CD4-positive, alpha-beta T cell treated with Interferon alpha-2 for 1 hour (primary cell): Measurements from ENCODE around the gene CACNA1C.

Experiments
- DNase-seq, 2 donors: peaks; one replicate each; pipeline ENCODE4 v3.0.0-alpha.2; 2020 to 2022

Gene CACNA1C

DNA sequence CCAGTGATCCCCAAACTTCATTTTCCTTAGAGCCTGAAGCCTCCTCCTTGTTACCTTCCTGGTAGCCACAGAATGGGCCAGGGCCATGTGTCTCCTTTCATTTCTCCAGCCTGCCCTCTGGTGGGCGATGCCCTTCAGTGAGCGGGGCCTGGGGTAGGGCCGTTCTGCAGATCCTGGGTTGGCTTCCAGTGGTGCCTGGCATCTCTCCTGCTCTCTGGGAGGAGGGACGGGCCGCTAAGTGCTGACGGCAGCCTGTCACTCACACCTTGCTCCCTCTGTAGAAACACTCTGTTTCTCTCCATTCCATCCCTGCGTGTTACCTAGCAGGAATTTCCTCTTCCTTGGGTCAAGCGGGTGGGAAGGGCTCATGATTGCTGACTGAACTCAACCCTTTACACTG lies 232.1 kb downstream of the CACNA1C start:
- DNase-seq: peak in 1 of 2 donors; percentile 20

DNA sequence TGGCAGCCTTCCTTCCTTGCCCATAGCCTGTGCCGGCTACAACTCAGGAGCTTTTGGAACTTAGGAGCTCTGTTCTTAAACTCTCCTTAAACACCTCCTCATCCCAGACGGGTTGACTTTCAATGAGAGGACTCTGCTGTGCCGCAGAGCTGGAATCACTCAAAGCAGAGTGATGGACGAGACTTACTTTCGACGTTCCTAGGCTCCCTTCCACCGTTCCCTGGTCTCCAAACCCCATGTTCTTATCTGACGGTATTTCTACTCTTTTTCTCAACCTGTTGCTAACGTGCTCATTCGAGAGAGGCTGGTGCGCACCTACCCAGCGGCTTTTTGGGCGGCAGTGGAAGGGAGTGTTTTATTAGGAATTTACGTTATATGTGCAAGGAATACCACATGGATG lies 232.7 kb downstream of the CACNA1C start:
- no peak for DNase-seq

DNA sequence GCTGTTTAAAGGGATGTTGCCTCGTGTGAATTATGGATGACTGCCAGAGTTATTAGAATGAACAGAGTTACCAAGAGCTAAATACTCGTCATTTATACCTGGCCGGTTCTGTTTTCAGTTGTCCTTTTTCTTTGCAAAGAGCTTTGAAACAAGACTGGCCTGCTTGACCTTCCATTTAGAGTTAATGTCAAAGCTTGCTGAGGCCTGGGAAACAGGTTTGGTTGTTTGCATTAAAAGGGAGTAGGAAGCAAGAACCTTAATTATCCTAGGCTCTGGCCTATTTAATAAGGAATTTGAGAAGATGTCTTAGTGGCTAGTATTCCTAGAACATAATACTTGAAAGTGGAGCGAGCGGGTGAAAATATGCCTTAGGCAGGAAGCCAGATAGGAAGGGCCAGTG lies 233.3 kb downstream of the CACNA1C start:
- DNase-seq: no peak

DNA sequence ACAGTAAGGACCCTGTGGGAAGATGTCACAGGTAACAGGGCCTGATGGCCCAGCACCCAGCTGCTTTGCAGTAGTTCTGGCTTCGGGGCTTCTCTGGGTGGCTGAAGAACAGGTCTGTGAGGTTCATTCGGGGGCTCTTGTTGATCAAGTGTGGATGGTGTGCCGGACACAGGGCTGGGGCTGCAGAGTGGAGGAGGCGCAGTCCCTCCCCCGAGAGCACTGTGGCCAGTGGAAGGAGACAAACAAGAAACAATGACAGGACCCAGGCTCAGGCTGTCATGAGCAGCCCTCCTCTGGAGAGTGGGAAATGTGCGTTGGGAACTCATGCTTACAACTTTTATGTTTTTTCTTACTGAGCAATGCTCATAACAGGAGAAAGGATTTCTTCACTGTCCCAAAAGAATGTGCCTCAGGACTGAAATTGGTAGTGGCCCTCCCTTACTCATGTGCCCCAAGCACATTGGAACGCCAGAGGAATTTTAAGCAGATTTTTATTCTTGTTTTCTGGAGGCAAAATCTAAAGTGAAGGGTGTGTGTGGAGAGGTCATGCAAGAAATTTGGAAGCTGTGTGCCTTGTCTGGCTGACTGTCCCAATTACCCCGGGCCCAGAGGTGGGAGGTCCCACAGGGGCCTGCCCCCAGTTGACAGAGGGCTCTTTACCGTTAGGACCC lies 233.8 kb downstream of the CACNA1C start:
- DNase-seq: no peak

DNA sequence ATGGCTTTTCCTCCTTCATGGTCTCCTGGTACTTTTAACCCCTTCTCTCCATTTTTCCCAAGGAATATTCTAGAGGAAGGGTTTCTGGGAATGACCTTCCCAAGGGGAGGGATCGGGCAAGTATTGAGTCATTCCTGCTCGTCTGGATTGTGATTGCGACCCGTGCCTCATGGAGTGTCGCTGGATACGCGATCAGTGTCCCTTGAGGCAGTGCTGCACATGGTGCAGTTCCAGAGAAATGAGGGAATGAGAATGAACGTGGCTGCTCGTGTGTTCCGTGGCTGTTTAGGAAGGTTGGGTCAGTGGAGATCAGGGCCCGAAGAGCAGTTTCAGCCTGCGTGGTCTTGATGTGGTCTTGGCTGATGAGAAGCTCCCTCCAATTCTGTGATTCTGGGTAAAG lies 234.4 kb downstream of the CACNA1C start:
- DNase-seq: no peak

DNA sequence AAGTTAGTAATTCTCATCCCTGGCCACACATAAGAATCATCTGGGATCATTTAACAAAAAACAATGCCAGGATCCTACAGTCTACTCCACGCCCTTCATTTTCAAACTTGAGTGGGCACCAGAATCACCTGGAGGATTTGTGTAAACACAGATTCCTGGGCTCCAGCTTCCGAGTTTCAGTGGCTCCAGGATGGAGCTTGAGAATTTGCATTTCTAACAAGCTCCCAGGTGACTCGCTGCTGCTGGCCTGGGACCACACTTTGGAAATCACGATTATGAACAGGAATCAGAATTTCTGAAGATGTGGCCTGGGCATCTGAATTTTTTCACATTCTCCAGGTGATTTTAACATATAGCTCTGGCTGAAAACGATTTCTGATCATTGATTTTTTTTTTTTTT lies 234.8 kb downstream of the CACNA1C start:
- no peak for DNase-seq

DNA sequence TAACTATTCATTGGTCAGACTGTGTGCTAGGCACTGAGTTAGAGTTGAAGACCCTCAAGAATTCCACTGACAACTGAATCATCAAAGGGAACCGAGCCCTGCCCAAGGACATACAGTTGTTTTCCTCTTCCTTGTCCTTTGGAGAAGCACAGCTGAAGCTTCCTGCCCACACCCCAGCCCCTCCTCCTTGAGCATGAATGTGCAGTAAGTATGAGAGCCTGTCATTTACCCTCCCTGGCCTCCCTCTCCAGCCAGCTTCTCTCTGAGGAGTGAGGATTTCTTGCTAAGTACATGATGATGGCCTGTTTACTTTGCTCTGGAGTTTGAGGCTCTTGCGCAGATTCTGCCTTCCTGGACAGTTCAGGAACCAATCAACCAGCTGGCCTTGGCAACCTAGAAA lies 235.2 kb downstream of the CACNA1C start:
- DNase-seq: no peak

DNA sequence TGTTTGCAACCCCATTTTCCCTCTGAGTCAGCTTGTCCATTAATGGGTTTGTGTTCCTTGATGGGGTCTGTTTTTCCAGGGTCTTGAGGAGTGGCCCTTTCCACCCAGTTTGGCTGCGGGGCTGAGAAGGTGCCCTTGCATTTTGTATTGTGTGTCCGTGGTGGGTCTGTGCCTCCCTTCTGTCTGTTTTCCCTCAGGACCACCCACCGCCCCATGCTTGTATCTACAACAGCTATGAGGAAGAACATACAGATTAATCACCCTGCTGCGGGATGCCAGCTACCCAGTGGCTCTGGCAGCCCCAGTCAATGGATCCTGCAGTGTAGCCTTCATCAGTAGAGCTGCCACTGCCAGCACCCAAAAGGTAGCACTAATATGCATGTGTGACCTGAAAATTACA lies 235.7 kb downstream of the CACNA1C start:
- no peak for DNase-seq

DNA sequence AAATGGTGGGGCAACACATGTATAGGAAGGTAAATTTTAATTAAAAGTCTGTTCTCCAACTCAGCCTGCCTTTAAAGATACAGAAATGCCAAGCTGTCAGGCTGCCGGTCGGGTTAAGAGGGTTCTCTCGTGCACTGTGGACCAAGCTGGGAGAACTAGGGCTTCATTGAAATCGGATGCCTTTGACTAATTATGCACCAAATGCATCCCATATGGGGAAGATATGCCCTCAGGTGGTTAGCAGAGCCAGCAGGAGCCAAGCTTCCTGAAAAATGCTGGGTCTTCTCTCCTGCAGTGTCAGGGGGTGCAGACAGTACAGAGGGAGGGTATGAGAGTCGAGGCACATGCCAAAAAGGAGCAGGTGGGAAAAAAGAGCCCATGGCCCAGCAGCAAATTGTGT lies 236.1 kb downstream of the CACNA1C start:
- DNase-seq: no peak

DNA sequence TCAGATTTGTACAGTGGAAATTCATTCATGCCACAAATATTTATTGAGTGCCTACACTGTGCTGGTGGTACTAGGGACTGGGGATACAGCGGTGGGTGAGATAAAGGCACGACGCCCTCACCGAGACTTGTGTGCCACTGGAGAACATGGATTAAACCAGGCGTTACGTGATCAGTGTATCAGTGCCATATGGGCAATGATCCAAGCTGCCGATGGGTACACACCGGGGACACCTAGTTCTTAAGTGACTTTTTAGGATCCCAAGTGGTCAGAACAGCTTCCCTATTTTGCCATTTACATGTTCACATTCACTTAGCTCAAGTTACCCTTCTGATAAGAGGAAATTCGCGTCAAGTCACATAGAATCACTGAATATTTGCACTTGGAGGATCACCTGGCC lies 236.7 kb downstream of the CACNA1C start:
- DNase-seq: no peak

DNA sequence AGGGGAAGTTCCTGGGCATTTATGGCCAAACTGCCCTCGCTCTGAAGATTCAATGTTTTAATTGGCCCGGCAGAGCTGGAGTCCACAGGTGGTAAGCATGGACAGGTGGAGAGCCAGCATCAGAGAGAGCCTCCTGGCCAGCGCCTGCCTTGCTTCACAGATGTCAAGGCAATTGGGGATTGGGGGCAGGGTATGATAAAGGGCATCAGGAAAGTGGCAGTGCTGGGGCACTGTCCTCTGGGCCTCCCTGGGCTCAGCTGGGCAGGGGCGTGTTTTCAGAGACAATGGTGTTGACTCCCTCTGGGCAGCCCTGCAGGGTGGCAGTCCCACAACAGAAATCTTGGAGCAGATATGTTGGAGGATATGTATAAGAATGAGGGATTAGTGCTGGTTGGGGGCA lies 237.3 kb downstream of the CACNA1C start:
- no peak for DNase-seq

DNA sequence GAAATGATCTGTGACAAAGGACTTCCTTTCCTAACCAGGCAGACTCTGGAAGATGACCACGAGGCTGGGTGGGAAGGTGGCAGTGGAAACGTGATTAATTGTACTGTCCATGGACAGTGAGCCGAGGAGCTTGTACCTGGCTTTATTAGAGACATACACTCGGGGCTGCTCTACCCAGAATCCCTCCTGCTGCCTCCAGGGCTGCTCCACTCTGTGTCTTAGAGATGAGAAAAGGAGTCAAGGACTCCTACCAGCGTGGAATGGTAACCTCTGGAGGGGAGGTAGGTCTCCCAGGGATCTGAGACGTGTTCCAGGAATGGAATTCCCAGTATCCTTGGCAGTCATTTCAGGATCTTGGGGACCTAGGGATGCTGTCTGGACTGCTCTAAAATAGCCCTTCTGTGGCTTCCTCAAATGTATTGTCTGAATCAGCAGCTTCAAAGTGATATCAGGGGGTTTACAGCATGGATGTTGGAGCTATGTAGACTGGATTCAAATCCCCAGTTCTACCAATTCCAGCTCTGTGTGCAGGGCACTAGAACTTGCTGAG lies 237.8 kb downstream of the CACNA1C start:
- no peak for DNase-seq

DNA sequence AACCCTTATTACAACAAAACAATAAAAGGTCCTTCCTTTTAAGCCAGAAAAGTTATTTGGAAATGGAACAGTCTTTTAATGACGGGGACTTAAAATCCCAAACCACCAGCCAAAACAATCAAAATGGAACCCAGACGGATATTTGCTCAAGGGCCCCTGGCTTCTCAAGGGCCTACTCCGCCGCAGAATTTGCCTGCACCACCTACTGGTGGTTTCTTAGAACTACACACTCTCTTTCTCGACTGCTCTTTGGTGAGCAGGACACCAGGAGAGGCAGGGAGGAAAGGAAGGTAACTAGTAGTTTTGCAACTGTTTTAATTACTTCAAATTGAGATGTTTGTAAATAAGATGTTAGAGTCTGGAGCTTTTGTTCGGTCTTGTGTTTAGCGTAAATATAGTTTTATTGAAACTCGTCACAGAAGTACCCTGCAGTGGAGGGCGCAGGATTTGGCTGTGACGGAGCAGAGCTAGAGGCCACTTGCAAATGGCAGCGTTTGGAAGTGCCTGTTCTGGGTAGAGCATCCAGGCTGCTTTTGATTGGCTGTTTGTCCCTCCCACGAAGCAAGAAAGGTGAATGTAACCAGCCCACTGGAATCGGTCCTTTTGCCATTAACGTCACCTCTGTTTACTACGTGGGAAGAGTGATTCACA lies 238.5 kb downstream of the CACNA1C start:
- peak; percentile 26 to 42 for DNase-seq

DNA sequence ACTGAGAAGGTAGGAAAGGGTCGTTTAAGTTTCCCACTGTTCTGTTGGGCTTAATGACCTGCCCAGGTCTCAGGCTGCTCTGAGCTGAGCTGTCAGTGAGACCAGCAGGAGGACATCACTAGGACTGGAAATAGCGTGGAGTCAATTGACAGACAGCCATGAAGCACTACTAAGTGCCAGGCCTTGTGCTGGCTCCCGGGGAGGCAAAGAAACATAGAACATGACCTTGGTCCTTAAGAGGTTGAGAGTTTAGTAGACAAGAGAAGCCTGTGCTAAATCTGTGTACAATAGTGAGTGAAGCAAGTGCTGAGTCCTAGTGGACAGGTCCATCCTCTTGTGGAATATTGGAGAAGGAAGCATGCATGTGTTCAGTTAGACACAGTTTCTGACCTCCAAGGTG lies 239.2 kb downstream of the CACNA1C start:
- DNase-seq: no peak

DNA sequence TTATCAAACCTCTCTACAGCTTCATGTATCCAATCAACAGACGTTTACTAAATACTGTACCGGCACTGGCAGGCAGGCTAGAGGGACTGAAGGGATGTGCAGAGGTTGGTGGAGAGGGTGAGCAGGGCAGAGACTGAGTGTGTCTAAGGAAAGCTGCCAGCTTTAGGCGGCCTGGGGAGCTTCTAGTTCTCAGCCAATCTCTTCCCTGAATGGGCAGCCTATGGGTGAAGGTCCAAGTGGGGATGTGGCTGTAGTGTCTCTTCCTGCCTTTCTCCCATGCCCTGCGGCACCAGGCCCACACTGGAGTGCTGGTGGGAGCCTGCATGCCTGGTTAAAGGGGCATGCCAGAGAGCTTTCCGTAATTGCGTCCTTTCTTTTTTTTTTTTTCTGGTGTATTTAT lies 239.8 kb downstream of the CACNA1C start:
- no peak for DNase-seq

DNA sequence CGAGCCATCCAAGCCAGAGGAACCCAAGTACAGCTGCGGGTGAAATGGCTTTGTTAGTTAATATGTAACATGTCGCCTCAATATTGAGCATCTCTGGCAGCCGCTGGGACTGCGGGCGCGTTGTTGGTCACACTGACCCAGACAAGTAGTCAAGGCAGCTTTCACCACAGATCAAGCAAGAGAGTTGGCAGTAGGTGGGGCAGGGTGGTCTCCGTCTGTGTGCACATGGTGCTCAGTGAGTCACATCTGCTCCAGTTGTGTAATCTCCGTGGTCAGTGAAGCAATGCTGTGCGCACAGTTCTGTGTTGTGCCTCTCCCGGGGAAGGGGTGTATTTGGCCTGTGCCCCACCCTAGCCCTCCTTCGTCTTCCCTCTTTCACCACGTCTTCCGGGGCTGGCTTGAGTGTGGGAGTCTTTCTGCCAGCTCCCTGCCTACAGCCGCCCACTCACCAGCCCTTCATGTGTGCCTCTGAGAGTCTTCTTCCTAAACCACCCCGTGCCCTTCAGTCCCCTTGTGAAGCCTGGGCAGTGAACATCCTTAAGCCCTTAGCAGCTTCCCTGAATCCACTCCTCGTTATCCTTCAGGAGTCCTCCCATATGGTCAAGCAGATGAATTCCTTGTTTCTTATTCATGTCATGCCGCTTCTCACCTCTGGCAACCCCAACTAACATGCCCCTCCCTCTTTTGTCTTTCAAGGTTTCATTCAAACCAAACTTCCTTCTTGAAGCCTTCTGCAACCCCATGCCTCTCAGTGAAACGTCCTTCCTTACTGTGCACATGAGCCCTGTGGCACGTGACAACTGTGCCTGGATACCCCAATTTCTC lies 242.1 kb downstream of the CACNA1C start:
- peak in 1 of 2 donors; percentile 69 for DNase-seq

DNA sequence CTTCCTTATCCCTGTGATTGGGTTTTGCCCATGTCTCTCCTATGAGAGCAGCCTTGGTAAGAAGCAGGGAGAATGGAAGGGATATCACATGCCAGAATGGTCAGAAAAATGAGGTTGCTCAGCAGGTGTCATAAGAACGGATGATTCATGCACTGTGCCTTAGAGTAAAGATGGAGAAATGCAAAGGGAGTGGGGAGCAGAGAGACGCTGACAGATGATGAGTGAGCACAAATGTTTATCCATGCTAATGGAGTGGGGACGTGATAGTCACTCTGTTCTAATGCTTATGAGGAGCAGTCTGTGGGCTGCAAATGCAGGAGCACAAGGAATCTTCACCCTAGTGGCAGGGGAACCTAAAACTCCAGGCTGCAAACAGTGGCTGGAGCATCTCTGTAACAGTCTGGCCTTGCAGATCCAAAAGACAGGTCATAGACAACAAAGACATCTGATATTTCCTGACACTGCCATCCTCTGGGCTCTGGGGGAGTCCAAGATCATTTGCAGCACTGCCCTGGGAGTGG lies 243.2 kb downstream of the CACNA1C start:
- DNase-seq: peak in 1 of 2 donors; percentile 22

DNA sequence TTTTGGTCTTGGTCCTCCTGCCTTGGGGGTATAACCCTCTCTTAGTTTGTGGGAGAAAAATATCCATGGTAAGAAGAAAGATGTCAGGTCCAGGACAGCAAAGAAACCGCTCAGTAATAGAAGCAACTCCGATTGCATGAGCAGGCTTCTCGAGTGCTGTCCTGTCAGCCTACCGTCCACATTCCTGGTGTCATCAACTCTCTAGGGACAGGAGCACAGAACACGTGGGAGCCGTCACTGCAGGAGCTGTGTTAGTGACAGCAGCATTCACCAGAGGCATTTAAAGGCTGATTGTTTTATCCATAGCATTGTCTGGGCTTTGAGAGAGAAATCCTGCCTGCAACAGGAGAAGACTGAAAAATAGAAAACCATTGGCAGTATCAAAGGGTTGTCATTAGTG lies 244.2 kb downstream of the CACNA1C start:
- DNase-seq: no peak

DNA sequence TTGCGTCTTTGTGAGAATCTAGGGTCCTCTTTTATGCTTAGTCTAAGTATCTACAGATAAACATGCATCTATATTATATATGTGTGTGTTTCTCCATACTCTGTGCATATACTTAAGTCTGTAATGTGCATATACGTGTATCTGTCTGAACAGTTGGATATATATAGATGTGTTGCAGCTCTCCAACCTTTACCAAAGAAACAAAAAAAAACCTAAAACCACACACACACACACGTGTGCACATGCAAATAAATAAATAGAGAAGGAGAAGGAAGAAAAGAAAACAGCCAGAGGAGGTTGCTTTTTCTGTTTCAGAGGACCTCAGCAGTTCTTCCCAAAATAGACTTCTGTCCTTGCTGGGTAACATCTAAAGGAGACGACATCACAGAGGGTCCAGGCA lies 244.9 kb downstream of the CACNA1C start:
- no peak for DNase-seq

DNA sequence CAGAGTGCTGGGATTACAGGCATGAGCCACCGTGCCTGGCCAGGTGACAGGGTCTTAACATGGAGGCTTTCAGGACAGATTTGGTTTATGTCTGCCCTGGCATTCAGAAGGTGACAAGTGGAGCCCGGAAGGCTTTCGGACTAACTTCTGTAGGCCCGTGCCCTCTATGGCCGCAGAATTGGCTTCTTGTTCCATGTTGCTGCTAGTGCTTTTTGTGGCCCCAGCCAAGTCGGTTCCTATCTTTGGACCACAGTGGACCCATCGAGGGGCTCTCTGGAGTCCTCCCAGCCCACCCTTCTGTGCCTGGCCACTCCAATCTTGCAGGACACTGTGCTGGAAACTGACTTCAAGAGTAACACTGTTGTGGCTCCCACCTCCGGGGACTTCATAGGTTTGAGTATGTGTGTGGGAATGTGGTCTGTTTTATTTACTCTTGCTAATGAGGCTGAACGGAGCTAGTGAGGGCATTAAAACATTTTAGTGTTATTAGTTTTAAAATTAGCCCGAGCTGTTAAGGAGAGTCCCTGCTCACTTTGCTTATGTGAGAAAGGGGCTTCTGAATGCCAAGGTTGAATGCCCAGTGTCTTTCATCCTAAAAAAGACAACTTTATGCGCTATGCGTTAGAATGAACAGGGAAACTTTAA lies 245.9 kb downstream of the CACNA1C start:
- DNase-seq: no peak

DNA sequence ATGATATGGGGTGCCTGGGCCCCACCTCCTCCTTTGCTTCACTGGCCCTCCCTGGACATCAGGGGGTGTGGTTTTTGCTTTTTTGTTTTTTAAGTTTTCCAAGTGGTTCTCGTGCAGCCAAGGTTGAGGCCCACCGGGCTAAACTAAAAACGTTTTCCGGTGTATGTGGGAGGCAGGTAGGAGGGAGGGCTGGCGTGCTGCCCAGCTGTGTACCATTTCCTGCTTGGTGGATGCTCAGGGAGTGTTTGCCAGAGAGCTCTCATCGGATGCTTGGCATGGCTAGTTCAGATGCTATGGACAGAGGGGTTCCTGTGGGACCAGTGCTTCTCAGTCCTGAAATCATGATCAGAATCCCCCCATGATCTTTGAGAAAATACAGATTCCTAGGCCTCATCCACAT lies 246.4 kb downstream of the CACNA1C start:
- DNase-seq: no peak

DNA sequence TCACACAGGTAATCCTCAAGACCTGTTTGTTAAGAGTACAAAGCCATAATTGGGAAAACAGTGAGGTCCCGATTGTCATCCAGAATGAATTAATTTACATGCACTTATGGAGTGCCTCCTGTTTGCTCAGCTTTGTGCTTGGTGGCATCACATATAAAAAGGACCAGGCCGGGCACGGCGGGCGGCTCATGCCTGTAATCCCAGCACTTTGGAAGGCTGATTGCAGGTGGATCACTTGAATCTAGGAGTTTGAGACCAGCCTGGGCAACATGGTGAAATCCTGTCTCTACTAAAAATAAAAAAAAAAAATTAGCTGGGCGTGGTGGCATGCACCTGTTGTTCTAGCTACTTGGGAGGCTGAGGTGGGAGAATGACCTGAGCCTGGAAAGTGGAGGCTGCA lies 247.4 kb downstream of the CACNA1C start:
- no peak for DNase-seq

DNA sequence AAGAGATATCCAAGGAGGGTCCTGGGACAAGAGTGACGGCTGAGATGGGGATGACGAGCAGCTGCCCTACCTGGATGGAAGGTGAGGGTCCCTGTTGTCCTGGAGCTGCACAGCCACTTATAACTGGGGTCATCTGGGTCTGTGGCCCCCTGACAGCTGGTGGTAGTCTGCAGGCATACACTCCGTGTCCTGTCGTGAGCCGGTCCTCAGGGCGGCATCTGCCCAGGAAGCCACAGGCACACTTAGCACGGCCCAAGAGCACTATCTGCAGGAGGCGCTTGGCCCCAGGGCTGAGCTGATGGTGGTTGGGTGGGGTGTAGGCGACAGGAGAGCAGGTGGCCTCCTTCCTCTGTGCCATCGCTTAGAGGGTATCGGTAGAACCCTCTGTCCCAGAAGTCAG lies 248.1 kb downstream of the CACNA1C start:
- no peak for DNase-seq
